Thoracic aorta (tissue), 2 donors: Measurements from ENCODE around the gene COPS2. TPM values are rescaled to one million over a fixed set of nuclear protein-coding genes. Genes with fewer than 3 reads are reported as not detected.
"Not testable (repeated sequence)": the region's sequence is repeated elsewhere in the genome, so short reads cannot be mapped to it uniquely, and the experiment has no call there.

Source experiments
- ATAC-seq: fragments of 150-250 bp; one replicate; pipeline ENCODE4 v1.8.0; 2017; ENCODE audit warnings: low read depth; ENCODE audit not compliant: insufficient number of reproducible peaks, low FRiP score
- DNase-seq: peaks from one replicate; pipeline ENCODE4 v3.0.0-alpha.2; 2020; ENCODE audit warnings: low spot score
- H3K27ac ChIP-seq, 2 donors: fragments of 200-600 bp; sonication (generic); 1 replicate in 1 of 2; 2 replicates in 1 of 2; pipeline ENCODE4 v1.5.1; 2016; ENCODE audit warnings: mild to moderate bottlenecking in 2 of 2, moderate library complexity in 2 of 2
- H3K27me3 ChIP-seq: fragments of 200-600 bp; sonication (generic); replicated peaks from 2 replicates; pipeline ENCODE4 v1.6.0; 2016; ENCODE audit warnings: mild to moderate bottlenecking; ENCODE audit not compliant: insufficient read depth
- H3K36me3 ChIP-seq: fragments of 200-600 bp; sonication (generic); one replicate; pipeline ENCODE4 v1.5.1; 2016
- H3K4me1 ChIP-seq, 2 donors: fragments of 200-600 bp; sonication (generic); 1 replicate in 1 of 2; 2 replicates in 1 of 2; pipeline versions ENCODE4 v1.5.1 to v1.6.0; 2016; ENCODE audit warnings: low read depth in 2 of 2, mild to moderate bottlenecking in 1 of 2; ENCODE audit not compliant: control insufficient read depth in 1 of 2
- H3K4me3 ChIP-seq: fragments of 200-600 bp; sonication (generic); 2 replicates; pipeline ENCODE4 v1.5.1; 2016; ENCODE audit warnings: mild to moderate bottlenecking
- H3K9me3 ChIP-seq: fragments of 200-600 bp; sonication (generic); 2 replicates; pipeline ENCODE4 v1.5.1; 2016
- CTCF ChIP-seq: fragments of 200-600 bp; sonication (generic); IDR thresholded peaks from one replicate; pipeline ENCODE4 v1.5.1; 2019; ENCODE audit warnings: antibody characterized with exemption
- total RNA-seq, 2 donors: library from RNA; depleted of rRNA; stranded (reverse); fragments of >200 nt; gene quantifications; one replicate each; pipeline versions ENCODE4 v1.1.0 to v1.2.3, GENCODE V29; 2016

COPS2 gene
- total RNA-seq, 2 donors from 2014 or later, result 31.3 to 71.3 TPM

GRCh38 chr15:49190586-49190985 lies 35.2 kb upstream of the COPS2 start:
- no peaks in the 10 kb centered on the region for H3K4me1 ChIP-seq
- no peaks in the 10 kb centered on the region for H3K27me3 ChIP-seq
- H3K27ac ChIP-seq, result no peak overlapping the region
- no peaks in the 10 kb centered on the region for H3K36me3 ChIP-seq
- ATAC-seq (no peak), DNase-seq (no peak)
- H3K4me3 ChIP-seq, result no peak overlapping the region
- no peaks in the 10 kb centered on the region for H3K9me3 ChIP-seq
- no peak for TF ChIP-seq CTCF

GRCh38 chr15:49189631-49190030 lies 34.2 kb upstream of the COPS2 start:
- ATAC-seq (no peak), DNase-seq (no peak)
- Histone ChIP-seq H3K27ac (no peak overlapping the region), H3K36me3 (no peaks in the 10 kb centered on the region), H3K4me1 (no peaks in the 10 kb centered on the region), H3K4me3 (no peak overlapping the region), H3K9me3 (no peaks in the 10 kb centered on the region), H3K27me3 (no peaks in the 10 kb centered on the region)
- no peak for TF ChIP-seq CTCF

- ATAC-seq (no peak), DNase-seq (no peak)
- no peak for TF ChIP-seq CTCF
- Histone ChIP-seq H3K9me3 (no peaks in the 10 kb centered on the region), H3K27ac (no peak overlapping the region), H3K4me1 (no peaks in the 10 kb centered on the region), H3K36me3 (no peaks in the 10 kb centered on the region), H3K27me3 (no peaks in the 10 kb centered on the region), H3K4me3 (no peak overlapping the region)
Observed at GRCh38 chr15:49188933-49189332, 33.5 kb upstream of the COPS2 start.

GRCh38 chr15:49187549-49188245 lies 32.3 kb upstream of the COPS2 start:
- DNase-seq (no peak), ATAC-seq (no peak)
- H3K27ac ChIP-seq, result no peak overlapping the region
- no peak overlapping the region for H3K4me3 ChIP-seq
- no peaks in the 10 kb centered on the region for H3K36me3 ChIP-seq
- no peaks in the 10 kb centered on the region for H3K4me1 ChIP-seq
- no peak for TF ChIP-seq CTCF
- no peaks in the 10 kb centered on the region for H3K9me3 ChIP-seq
- no peaks in the 10 kb centered on the region for H3K27me3 ChIP-seq

GRCh38 chr15:49185473-49185872 lies 30.1 kb upstream of the COPS2 start:
- no peaks in the 10 kb centered on the region for H3K4me1 ChIP-seq
- no peak for ATAC-seq
- no peaks in the 10 kb centered on the region for H3K36me3 ChIP-seq
- H3K4me3 ChIP-seq, result no peak overlapping the region
- DNase-seq, result no peak
- H3K9me3 ChIP-seq, result no peaks in the 10 kb centered on the region
- H3K27ac ChIP-seq, result no peak overlapping the region
- no peak for TF ChIP-seq CTCF
- H3K27me3 ChIP-seq, result no peaks in the 10 kb centered on the region

- ATAC-seq, H3K9me3 ChIP-seq, H3K27ac ChIP-seq, H3K27me3 ChIP-seq, DNase-seq, H3K4me3 ChIP-seq, H3K4me1 ChIP-seq, H3K36me3 ChIP-seq: not testable (repeated sequence)
Observed at GRCh38 chr15:49183741-49184140, 28.3 kb upstream of the COPS2 start.
